Body of pancreas (tissue), 4 donors: Measurements from ENCODE around the gene HMX1. TPM values are rescaled to one million over a fixed set of nuclear protein-coding genes. Genes with fewer than 3 reads are reported as not detected.

Experiments
- ATAC-seq: fragments of 150-250 bp; one replicate; pipeline ENCODE4 v1.9.1; 2016
- DNase-seq, 4 donors: peaks; one replicate each; pipeline ENCODE4 v3.0.0-alpha.2; 2019
- H3K27ac ChIP-seq, 4 donors: fragments of 200-600 bp; sonication (generic); 1 replicate in 3 of 4; 2 replicates in 1 of 4; pipeline versions ENCODE4 v1.5.1 to v1.6.1; 2016 to 2019; ENCODE audit warnings: mild to moderate bottlenecking in 1 of 4, mixed read lengths in 1 of 4, moderate library complexity in 1 of 4
- H3K27me3 ChIP-seq, 2 donors: fragments of 200-600 bp; sonication (generic); one replicate each; pipeline ENCODE4 v1.6.0; 2016; ENCODE audit warnings: mild to moderate bottlenecking in 1 of 2
- H3K36me3 ChIP-seq, 2 donors: fragments of 200-600 bp; sonication (generic); replicated peaks in 1 of 2; 2 replicates each; pipeline ENCODE4 v1.5.1; 2016; ENCODE audit warnings: low read depth in 2 of 2; ENCODE audit not compliant: insufficient read depth in 1 of 2
- H3K4me1 ChIP-seq: fragments of 200-600 bp; sonication (generic); one replicate; pipeline ENCODE4 v1.6.0; 2016
- H3K4me3 ChIP-seq, 2 donors: fragments of 200-600 bp; sonication (generic); 1 replicate in 1 of 2; 2 replicates in 1 of 2; pipeline ENCODE4 v1.5.1; 2016 to 2019
- H3K9me3 ChIP-seq, 3 donors: fragments of 200-600 bp; sonication (generic); 1 replicate in 2 of 3; 2 replicates in 1 of 3; pipeline ENCODE4 v1.5.1; 2016
- POLR2A ChIP-seq, 3 donors: fragments of 450-650 bp; IDR thresholded peaks; one replicate each; pipeline ENCODE4 v1.6.1; 2016; ENCODE audit warnings: antibody characterized with exemption in 3 of 3, mild to moderate bottlenecking in 2 of 3
- WGBS, 2 donors: methylation state at CpG; one replicate each; pipeline ENCODE4 v1.1.5; 2017; 5-methylcytosine and 5-hydroxymethylcytosine counted together
- intact Hi-C: fragments of 100-400 bp; cut with DNase I; formaldehyde crosslinking; loops from one replicate; pipeline ENCODE4 v1.15.1; 2023
- total RNA-seq, 2 donors: library from RNA; depleted of rRNA; stranded (reverse); fragments of >200 nt; gene quantifications; one replicate each; pipeline ENCODE4 v1.1.0, GENCODE V29; 2016
- TF ChIP-seq, protein P1 (sequence below), 7 experiments: fragments of 450-650 bp in 4 of 7; fragments of 200-600 bp in 3 of 7; sonication (generic) in 3 of 7; IDR thresholded peaks; one replicate each; pipeline ENCODE4 v1.5.1; 2016 to 2019; ENCODE audit warnings: antibody characterized with exemption in 7 of 7

The HMX1 gene
- total RNA-seq, 2 donors from 2014 or later = not detected

DNA sequence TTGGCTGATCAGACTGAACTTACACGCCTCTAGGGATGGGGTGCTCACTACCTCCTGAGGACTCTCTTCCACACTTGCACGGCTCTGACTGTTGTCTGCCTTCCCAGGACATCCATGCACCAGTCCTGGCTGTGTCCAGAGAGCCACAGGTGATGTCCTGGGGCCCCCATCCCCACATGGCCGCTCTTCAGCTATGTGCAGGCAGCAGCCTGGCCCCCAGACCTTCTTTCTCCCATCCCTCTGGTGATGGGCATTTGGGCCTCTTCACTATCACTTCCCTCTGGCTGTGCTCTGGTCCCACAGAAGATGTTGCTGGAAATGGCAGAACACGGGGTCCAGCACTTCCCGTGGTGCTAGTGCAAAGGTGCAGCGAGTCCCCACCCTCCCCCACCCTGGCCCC lies 40.9 kb upstream of the HMX1 start:
- WGBS, 2 donors = 70 to 84% methylated on average over 6 of the region's 6 CpGs
- ATAC-seq = no peak
- no peaks in the 10 kb centered on the region for H3K4me1 ChIP-seq
- peaks cover 0 to 4% of the 10 kb centered on the region in 2 donors for H3K27me3 ChIP-seq
- no peak for TF ChIP-seq POLR2A (IDR thresholded peaks at IDR 0.05)
- TF ChIP-seq, protein P1, sequence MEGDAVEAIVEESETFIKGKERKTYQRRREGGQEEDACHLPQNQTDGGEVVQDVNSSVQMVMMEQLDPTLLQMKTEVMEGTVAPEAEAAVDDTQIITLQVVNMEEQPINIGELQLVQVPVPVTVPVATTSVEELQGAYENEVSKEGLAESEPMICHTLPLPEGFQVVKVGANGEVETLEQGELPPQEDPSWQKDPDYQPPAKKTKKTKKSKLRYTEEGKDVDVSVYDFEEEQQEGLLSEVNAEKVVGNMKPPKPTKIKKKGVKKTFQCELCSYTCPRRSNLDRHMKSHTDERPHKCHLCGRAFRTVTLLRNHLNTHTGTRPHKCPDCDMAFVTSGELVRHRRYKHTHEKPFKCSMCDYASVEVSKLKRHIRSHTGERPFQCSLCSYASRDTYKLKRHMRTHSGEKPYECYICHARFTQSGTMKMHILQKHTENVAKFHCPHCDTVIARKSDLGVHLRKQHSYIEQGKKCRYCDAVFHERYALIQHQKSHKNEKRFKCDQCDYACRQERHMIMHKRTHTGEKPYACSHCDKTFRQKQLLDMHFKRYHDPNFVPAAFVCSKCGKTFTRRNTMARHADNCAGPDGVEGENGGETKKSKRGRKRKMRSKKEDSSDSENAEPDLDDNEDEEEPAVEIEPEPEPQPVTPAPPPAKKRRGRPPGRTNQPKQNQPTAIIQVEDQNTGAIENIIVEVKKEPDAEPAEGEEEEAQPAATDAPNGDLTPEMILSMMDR (IDR thresholded peaks at IDR 0.05) = no peak
- intact Hi-C loops = loop anchor here (10.0 kb wide), 1 partner anchor 308 kb away; no protein-coding TSS in a partner anchor
- DNase-seq = peak in 1 of 4 donors; percentile 6
- H3K36me3 ChIP-seq = no peaks in the 10 kb centered on the region
- H3K27ac ChIP-seq = no peak overlapping the region
- H3K9me3 ChIP-seq = no peaks in the 10 kb centered on the region
- no peak overlapping the region for H3K4me3 ChIP-seq

DNA sequence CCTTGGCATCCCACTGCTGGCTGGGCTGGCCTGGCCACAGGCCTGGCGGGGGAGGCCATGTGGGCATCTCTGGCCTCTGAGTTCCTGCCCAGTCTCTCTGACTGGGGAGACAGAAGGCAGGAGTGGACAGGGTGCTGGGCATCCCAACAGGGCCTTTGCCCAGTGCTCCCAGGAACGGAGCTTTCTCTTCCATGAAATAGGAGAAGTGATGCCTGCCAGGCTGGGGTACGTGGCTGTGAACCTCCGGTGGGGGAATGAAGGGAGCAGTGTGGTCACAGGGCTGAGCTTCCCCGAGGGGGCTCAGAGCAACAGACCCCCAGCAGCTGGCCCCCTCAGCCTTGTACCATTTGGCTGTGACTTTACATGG lies 40.4 kb upstream of the HMX1 start:
- H3K4me1 ChIP-seq = no peaks in the 10 kb centered on the region
- WGBS, 2 donors = 71 to 76% methylated on average over 4 to 5 of the region's 5 CpGs
- H3K27ac ChIP-seq = no peak overlapping the region
- TF ChIP-seq, protein P1 (IDR thresholded peaks at IDR 0.05) = no peak
- TF ChIP-seq POLR2A (IDR thresholded peaks at IDR 0.05) = no peak
- DNase-seq (peak in 1 of 4 donors; percentile 6), ATAC-seq (no peak)
- H3K27me3 ChIP-seq = peaks cover 0 to 4% of the 10 kb centered on the region in 2 donors
- H3K9me3 ChIP-seq = no peaks in the 10 kb centered on the region
- H3K36me3 ChIP-seq = no peaks in the 10 kb centered on the region
- intact Hi-C loops = loop anchor here (10.0 kb wide), 1 partner anchor 307 kb away; no protein-coding TSS in a partner anchor
- no peak overlapping the region for H3K4me3 ChIP-seq

DNA sequence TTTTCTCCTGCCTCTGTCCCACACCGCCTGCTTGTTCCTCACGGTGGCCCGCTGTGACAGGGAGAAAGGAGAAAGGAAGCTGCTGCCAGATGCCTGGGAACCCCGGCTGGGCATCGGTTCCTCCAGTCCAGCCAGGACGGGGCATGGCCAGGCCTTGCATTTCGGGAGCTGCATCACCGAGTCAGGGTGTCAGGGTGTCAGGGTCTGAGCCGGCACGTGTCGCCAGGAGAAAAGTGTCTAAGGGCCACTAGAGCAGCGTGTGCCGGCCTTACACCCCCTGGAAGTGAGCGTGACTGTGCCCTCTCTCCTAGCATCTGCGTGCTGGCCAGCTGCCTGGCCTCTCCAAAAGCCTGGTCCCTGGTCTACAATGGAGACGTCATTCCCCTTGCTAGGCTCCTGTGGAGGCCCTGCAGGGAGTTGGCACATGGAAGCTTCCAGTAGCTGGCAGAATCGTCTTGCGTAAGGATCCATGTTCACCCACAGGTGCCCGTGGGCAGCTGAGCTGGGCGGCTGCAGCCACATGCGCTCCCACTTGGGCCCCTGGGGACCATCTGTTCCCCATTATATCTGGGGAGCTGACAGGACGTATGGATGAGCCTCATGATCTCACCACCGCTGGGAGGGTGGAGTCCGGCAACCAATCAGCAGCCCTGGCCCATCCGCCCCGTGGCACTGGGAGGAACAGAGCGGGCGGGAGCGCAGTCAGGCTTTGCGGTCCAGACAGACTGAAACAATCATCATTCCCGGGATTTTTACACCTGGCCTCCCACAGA lies 39.9 kb upstream of the HMX1 start:
- DNase-seq = peak in 3 of 4 donors; percentile 1 to 8 (median 5)
- ATAC-seq = no peak
- WGBS, 2 donors = 42 to 66% methylated on average over 18 to 31 of the region's 31 CpGs
- intact Hi-C loops = loop anchor here (10.0 kb wide), 1 partner anchor 307 kb away; no protein-coding TSS in a partner anchor
- TF ChIP-seq, protein P1 (IDR thresholded peaks at IDR 0.05) = no peak
- no peak for TF ChIP-seq POLR2A (IDR thresholded peaks at IDR 0.05)
- H3K36me3 ChIP-seq = no peaks in the 10 kb centered on the region
- no peak overlapping the region for H3K4me3 ChIP-seq
- H3K27ac ChIP-seq = no peak overlapping the region
- H3K27me3 ChIP-seq = peaks cover 0 to 4% of the 10 kb centered on the region in 2 donors
- H3K4me1 ChIP-seq = no peaks in the 10 kb centered on the region
- H3K9me3 ChIP-seq = no peaks in the 10 kb centered on the region

DNA sequence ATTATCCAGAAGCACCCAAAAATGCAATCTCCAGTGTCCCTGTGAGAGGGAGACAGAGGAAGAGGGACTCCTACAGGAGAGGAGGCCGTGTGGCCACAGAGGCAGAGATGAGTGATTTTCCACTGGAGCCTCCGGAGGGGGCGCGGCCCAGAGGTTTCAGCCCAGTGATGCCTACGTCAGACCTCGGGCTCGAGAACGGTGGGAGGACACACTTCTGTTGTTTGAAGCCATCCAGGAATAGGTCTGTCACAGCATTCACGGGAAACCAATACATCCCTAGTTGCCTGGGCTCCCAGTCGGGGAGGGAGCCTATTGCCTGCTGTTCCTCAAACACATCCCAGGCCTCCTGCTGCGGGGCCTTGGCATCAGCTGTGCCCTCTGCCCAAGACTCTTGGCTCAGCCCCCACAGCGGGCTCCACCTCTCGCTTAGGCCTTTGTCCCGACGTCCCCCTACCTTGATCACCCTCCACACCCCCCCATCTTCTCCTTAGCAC lies 39.2 kb upstream of the HMX1 start:
- TF ChIP-seq POLR2A (IDR thresholded peaks at IDR 0.05) = no peak
- TF ChIP-seq, protein P1 (IDR thresholded peaks at IDR 0.05) = no peak
- Histone ChIP-seq H3K27me3 (peaks cover 0 to 4% of the 10 kb centered on the region in 2 donors), H3K4me3 (no peak overlapping the region), H3K36me3 (no peaks in the 10 kb centered on the region), H3K4me1 (no peaks in the 10 kb centered on the region), H3K9me3 (no peaks in the 10 kb centered on the region), H3K27ac (no peak overlapping the region)
- intact Hi-C loops = loop anchor here (10.0 kb wide), 1 partner anchor 306 kb away; no protein-coding TSS in a partner anchor
- no peak for ATAC-seq
- DNase-seq = peak in 2 of 4 donors; percentile 5 to 7
- WGBS, 2 donors = 43 to 45% methylated on average over 15 of the region's 15 CpGs
